CD4-positive, alpha-beta T cell (primary cell): ENCODE data around the gene ERCC2. TPM values are rescaled to one million over a fixed set of nuclear protein-coding genes. Genes with fewer than 3 reads are reported as not detected.

ENCODE experiments used
- ATAC-seq: fragments of 200-7000 bp; cut with Tn5 transposase; one replicate; pipeline ENCODE4 v1.10.0; 2022; ENCODE audit warnings: mild to moderate bottlenecking; ENCODE audit not compliant: poor library complexity
- CTCF ChIA-PET: fragments of 350-600 bp; sonication (Branson Sonifier 250); formaldehyde crosslinking; loops from one replicate; lab custom pipeline; 2021; ENCODE audit warnings: antibody characterized with exemption, inconsistent platforms; lab: Charles Lee
- POLR2A ChIA-PET: fragments of 350-600 bp; sonication (Branson Sonifier 250); formaldehyde crosslinking; loops from one replicate; lab custom pipeline; 2021; ENCODE audit warnings: antibody characterized with exemption, inconsistent platforms; lab: Charles Lee
- DNase-seq, 14 experiments: peaks; one replicate each; pipeline ENCODE4 v3.0.0-alpha.2; 2013 to 2020; ENCODE audit warnings: mixed read lengths in 2 of 14
- H3K27ac ChIP-seq, 2 donors: one replicate each; pipeline versions ENCODE4 v1.5.1 to v1.7.0; 2013; ENCODE audit warnings: low read length in 2 of 2, low read depth in 1 of 2, mild to moderate bottlenecking in 1 of 2
- H3K27me3 ChIP-seq, 2 experiments: 1 replicate in 1 of 2; 2 replicates in 1 of 2; pipeline versions ENCODE4 v1.6.1 to v1.7.0; 2013; ENCODE audit warnings: low read length in 2 of 2, control low read depth in 1 of 2, mild to moderate bottlenecking in 1 of 2, moderate library complexity in 1 of 2; ENCODE audit not compliant: insufficient read depth in 2 of 2, control insufficient read depth in 1 of 2
- H3K36me3 ChIP-seq: one replicate; pipeline ENCODE4 v1.6.1; 2013; ENCODE audit warnings: low read length, control low read depth; ENCODE audit not compliant: insufficient read depth
- H3K4me1 ChIP-seq: one replicate; pipeline ENCODE4 v1.6.1; 2013; ENCODE audit warnings: low read length, control low read depth; ENCODE audit not compliant: insufficient read depth
- H3K4me3 ChIP-seq: one replicate; pipeline ENCODE4 v1.5.1; 2013; ENCODE audit warnings: mild to moderate bottlenecking, low read length, moderate library complexity
- H3K9me3 ChIP-seq, 2 experiments: 1 replicate in 1 of 2; 2 replicates in 1 of 2; pipeline versions ENCODE4 v1.6.1 to v1.7.0; 2013; ENCODE audit warnings: low read length in 2 of 2, mild to moderate bottlenecking in 2 of 2, control low read depth in 1 of 2, moderate library complexity in 1 of 2; ENCODE audit not compliant: control insufficient read depth in 1 of 2, insufficient read depth in 1 of 2
- H3K27ac Mint-ChIP-seq: one replicate; pipeline ENCODE4 v1.8.0; 2020; ENCODE audit warnings: mixed read lengths
- H3K27me3 Mint-ChIP-seq: one replicate; pipeline ENCODE4 v1.8.0; 2021; ENCODE audit warnings: mixed read lengths
- H3K36me3 Mint-ChIP-seq: one replicate; pipeline ENCODE4 v1.8.0; 2021; ENCODE audit warnings: low read depth, mixed read lengths
- H3K4me1 Mint-ChIP-seq: one replicate; pipeline ENCODE4 v1.8.0; 2021; ENCODE audit warnings: low read depth, mixed read lengths
- H3K4me3 Mint-ChIP-seq: one replicate; pipeline ENCODE4 v1.8.0; 2020; ENCODE audit warnings: mild to moderate bottlenecking, mixed read lengths
- H3K9me3 Mint-ChIP-seq: one replicate; pipeline ENCODE4 v1.8.0; 2020; ENCODE audit warnings: mixed read lengths
- intact Hi-C, 2 experiments: fragments of 100-400 bp; cut with DNase I in 1 of 2; cut with micrococcal nuclease in 1 of 2; formaldehyde crosslinking; loops; one replicate each; pipeline versions ENCODE4 v1.15.1 to v1.9.0; 2023 to 2025; cut with DNase I, micrococcal nuclease
- total RNA-seq, 174 experiments: library from RNA in 2 of 174; stranded (reverse) in 2 of 174; gene quantifications; one replicate each; pipeline ENCODE4 v1.2.3 and lab custom pipeline; 2021 to 2026
- TF ChIP-seq, protein P1 (sequence below): fragments of 200-600 bp; IDR thresholded peaks from one replicate; pipeline ENCODE4 v1.8.0; 2022; ENCODE audit warnings: antibody characterized with exemption, mild to moderate bottlenecking

The ERCC2 gene
- total RNA-seq, 2 experiments from 2014 or later, result 8.7 to 9.6 TPM

DNA sequence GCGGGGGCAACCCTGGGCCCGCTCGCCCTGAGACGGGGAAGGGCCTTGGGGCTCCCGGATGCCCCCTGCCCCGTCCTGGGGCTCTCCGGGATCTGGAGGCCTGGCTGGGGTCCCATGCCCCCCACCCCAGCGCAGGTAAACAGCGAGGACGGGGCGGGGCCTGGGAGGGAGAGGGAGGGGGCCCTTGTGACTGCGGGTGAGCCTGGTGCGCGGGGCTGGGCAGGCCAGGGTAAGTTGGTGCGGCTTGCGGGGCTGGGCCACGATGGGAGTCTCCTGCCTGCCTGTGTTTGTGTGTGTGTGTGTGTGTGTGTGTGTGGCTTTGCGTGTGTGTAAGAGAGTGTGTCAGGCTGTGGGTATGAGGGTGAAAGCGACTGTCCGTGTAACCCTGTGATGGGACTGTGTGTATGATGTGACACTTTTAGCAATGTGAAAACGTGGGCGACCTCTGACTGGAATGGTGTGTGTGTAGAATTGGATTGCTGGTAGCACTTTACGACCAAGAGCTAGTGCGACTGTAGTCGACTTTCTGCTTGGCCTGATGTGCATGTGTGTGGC, 29.4 kb downstream of the ERCC2 start:
- peaks cover 49% of the 10 kb centered on the region for H3K27me3 Mint-ChIP-seq
- no peak overlapping the region for H3K4me3 Mint-ChIP-seq
- intact Hi-C loops, result no loop called here
- H3K4me1 ChIP-seq, result peaks cover 16% of the 10 kb centered on the region
- H3K27me3 ChIP-seq, result peaks cover 39 to 43% of the 10 kb centered on the region in 2 experiments
- ChIA-PET POLR2A (no interaction called here), CTCF (no interaction called here)
- H3K36me3 Mint-ChIP-seq, result no peaks in the 10 kb centered on the region
- ATAC-seq (peak; percentile 35), DNase-seq (peak in 3 of 14 experiments; percentile 4 to 46 (median 25))
- H3K9me3 Mint-ChIP-seq, result no peaks in the 10 kb centered on the region
- no peaks in the 10 kb centered on the region for H3K36me3 ChIP-seq
- no peak overlapping the region for H3K27ac ChIP-seq
- no peaks in the 10 kb centered on the region for H3K9me3 ChIP-seq
- no peak overlapping the region for H3K4me3 ChIP-seq
- no peaks in the 10 kb centered on the region for H3K4me1 Mint-ChIP-seq
- TF ChIP-seq, protein P1, sequence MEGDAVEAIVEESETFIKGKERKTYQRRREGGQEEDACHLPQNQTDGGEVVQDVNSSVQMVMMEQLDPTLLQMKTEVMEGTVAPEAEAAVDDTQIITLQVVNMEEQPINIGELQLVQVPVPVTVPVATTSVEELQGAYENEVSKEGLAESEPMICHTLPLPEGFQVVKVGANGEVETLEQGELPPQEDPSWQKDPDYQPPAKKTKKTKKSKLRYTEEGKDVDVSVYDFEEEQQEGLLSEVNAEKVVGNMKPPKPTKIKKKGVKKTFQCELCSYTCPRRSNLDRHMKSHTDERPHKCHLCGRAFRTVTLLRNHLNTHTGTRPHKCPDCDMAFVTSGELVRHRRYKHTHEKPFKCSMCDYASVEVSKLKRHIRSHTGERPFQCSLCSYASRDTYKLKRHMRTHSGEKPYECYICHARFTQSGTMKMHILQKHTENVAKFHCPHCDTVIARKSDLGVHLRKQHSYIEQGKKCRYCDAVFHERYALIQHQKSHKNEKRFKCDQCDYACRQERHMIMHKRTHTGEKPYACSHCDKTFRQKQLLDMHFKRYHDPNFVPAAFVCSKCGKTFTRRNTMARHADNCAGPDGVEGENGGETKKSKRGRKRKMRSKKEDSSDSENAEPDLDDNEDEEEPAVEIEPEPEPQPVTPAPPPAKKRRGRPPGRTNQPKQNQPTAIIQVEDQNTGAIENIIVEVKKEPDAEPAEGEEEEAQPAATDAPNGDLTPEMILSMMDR, result no peak
- H3K27ac Mint-ChIP-seq, result no peak overlapping the region

DNA sequence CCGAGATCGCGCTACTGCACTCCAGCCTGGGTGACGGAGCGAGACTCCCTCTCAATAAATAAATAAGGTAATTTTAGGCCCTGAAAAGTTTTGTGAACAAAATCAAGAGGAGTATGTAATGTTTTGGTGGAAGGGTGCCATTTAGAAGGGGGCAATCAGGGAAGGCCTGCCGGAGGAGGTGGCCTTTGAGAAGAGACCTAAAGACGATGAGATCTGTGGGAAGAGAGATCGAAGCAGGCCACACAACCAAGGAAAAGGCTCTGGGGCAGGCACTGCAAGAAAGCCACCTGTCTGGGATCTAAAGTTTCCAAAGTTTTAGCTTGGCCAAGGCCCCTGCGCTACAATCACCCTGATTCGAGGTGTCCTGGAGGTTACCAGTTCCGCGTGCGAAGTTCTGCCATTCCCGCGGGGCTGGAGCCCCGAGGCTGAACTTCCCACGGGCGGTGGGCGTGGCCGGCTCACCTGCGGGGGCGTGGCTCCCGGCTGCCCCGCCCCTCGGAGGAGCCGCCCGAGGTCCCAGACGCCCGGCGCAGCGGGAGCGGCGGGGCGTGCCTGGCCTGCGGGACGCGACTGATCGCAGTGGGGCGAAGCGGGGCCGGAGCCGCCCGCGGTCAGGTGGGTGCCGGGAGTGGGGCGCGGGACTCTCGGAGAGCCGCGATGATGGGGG, 30.0 kb downstream of the ERCC2 start, which contains the start of gene KLC3:
Gene KLC3, plus strand, starts transcription at position 519 of the 667 bp plus-strand sequence. CDS start 4,792 bp downstream, outside the sequence.
- H3K27me3 Mint-ChIP-seq, result peaks cover 45% of the 10 kb centered on the region
- TF ChIP-seq, protein P1, result no peak

DNA sequence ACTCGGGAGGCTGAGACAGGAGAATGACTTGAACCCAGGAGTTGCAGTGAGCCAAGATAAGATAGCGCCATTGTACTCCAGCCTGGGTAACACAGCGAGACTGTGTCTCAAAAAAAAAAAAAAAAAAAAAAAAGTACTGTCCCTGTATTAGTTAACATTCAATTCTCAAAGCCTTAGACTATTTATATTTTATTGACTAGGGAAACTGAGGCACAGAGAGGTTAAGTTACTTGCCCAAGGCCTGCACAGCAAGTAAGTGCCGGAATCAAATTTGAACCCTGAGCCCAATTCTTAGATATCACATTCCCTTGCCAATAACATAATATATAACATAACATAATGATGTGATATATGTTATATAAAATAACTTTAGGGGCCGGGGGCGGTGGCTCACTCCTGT, 30.7 kb downstream of the ERCC2 start:
- Histone ChIP-seq H3K27ac (no peak overlapping the region), H3K4me3 (no peak overlapping the region), H3K36me3 (no peaks in the 10 kb centered on the region), H3K4me1 (peaks cover 16% of the 10 kb centered on the region), H3K9me3 (no peaks in the 10 kb centered on the region), H3K27me3 (peaks cover 32 to 33% of the 10 kb centered on the region in 2 experiments)
- Mint-ChIP-seq H3K27me3 (peaks cover 41% of the 10 kb centered on the region), H3K4me1 (no peaks in the 10 kb centered on the region), H3K36me3 (no peaks in the 10 kb centered on the region), H3K9me3 (no peaks in the 10 kb centered on the region), H3K4me3 (no peak overlapping the region), H3K27ac (no peak overlapping the region)
- TF ChIP-seq, protein P1, result no peak
- CTCF ChIA-PET, result no interaction called here
- POLR2A ChIA-PET, result no interaction called here
- ATAC-seq (no peak), DNase-seq (no peak)
- intact Hi-C loops, result loop anchor here in 1 of 2 experiments (2.0 kb wide), 1 partner anchor 323 kb away; no protein-coding TSS in a partner anchor

More for the DNA sequence above, 30.0 kb downstream of the ERCC2 start, which contains the start of gene KLC3:
- DNase-seq (peak in 12 of 14 experiments; percentile 7 to 70 (median 35)), ATAC-seq (peak; percentile 53)
- POLR2A ChIA-PET, result no interaction called here
- Mint-ChIP-seq H3K27ac (no peak within 1 kb of the TSS), H3K9me3 (no peaks in the 10 kb centered on the region), H3K4me1 (no peaks in the 10 kb centered on the region), H3K4me3 (no peak within 1 kb of the TSS), H3K36me3 (no peaks in the 10 kb centered on the region)
- H3K36me3 ChIP-seq, result no peaks in the 10 kb centered on the region
- intact Hi-C loops, result no loop called here
- H3K4me1 ChIP-seq, result peaks cover 16% of the 10 kb centered on the region
- no peaks in the 10 kb centered on the region for H3K9me3 ChIP-seq
- H3K27me3 ChIP-seq, result peaks cover 38% of the 10 kb centered on the region in 2 experiments
- no peak within 1 kb of the TSS for H3K4me3 ChIP-seq
- no peak within 1 kb of the TSS for H3K27ac ChIP-seq
- CTCF ChIA-PET, result no interaction called here
